GM19372 (cell line): ENCODE data around the gene ETS1.

Experiments
- ATAC-seq: cut with Tn5 transposase; IDR thresholded peaks from one replicate; pipeline ENCODE4 v1.9.1; 2021; ENCODE audit warnings: mild to moderate bottlenecking, low read depth, moderate library complexity; ENCODE audit not compliant: unreplicated experiment

Gene ETS1

DNA sequence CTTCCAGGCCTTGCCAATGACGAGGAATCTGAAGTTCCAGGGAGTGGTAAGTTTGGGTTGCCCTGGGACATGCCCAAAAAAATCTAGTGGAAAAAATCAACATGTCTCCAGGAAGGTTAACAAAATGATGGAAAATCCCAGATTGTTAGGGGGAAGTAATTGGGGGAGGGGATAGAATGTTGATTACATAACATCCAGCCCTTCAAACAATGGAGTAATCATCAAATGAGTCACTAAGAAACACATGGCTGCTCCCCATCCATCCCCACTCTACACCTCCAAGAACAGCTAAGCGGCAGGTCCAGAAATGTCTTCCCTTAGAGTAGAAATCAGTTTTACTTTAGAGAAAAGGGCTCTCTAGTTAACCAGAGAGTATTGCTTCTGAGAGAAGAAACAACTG lies 94.9 kb downstream of the ETS1 start:
- no peak for ATAC-seq

DNA sequence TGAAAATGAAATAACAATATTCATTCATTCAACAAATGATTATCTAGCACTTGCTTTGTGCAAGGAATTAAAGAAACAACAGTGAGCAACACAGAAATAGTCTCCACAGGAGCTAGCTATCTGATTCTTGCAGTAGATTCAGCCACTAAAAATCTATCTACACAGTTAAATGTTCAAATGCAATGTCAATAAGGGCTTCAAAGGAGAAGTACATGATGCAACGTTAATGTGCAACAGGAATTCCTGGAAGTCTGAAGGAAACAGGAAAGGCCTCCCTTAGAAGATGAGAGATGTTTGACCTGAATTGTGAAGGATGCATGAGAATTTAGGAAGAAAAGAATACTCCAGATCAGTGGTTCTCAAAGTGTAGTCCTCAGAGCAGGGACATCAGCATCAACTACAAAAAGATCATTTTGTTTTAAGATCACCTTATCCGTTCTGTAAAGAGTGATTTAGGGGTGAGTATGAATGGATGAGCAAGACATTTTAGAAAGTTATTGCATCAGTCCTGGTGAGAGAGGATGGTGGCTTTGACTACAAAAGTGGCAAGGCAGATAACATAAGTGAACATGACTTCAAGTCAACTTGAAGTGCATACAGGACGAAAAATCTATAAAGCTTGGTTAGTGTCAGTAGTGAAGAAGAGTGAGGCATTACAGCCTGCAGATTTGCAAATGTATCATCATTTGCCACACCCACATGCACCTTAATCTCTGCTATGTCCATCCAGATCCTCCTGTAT lies 96.0 kb downstream of the ETS1 start:
- no peak for ATAC-seq

DNA sequence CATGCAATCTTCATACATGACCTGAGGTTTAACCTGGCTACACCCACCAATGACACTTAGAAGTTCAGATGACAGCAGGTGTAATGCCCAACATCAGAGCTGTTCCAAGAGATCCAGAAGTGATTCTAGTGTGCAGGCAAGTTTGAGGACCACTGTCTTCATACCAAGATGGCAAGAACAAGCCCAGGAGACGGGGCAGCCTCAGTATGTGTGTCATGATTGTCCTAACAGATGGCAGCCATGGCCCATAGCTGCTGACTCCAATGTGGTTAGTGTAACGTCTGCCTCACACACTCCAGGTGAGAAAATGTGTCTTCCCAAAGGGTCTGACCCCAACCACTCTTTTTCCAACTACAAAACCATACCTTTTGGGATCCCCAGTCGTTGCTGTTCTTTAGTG lies 97.3 kb downstream of the ETS1 start:
- ATAC-seq: no peak

DNA sequence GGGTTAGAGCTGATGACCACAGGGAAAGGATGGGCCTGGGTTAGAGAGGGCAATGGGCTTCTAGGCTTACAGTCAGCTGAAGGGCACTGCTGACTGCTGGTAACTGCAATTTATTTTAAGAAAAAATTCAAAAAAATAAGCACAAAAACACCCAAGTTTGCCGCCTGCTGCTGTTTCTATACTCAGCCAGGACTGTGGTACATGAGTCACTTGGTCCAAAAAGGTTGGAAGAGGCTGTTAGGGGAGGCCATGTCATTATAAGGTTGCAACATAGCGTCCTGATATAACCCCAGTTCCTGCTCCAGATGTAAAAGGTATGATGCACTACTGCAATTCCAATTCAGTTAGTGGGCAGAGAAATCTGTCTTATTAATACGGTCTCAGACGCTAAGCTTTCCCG lies 98.9 kb downstream of the ETS1 start:
- ATAC-seq: no peak

DNA sequence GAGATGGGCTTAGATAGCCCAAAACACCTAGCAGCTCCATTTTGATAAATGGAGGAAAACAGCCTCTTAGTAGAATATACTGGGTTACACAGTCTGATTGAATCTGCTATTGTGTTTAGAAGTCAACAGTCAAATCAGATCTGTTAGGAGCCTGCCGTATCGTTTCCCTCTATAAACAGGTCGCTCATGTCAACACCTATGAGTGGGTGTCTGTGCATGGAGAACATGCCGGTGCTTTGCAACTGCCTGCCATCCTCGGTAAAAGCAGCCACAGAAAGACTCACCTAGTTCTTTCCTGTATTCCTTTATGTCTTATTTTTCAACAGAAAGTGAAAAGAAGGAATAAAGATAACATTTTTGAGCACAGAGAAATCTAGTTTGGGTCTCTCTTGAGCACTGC lies 99.4 kb downstream of the ETS1 start:
- no peak for ATAC-seq

DNA sequence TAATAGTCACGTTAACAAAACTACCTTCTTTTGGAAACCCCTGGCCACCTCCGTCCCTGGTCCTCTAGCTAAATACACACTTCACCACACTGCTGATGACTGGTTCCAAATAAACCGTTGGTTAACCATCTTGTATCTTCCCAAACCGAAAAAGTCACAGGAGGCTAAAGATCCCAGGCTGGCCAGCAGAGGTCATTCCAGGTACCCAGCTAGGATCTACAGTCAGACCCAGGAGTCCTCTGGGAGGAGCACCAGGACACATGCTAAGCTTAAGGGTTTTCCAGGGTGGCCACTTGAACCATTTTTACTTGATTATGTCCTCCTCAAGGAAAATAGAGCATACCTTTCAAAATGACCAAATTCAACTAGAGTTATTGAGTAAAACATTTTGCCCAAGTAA lies 103.2 kb downstream of the ETS1 start:
- no peak for ATAC-seq

DNA sequence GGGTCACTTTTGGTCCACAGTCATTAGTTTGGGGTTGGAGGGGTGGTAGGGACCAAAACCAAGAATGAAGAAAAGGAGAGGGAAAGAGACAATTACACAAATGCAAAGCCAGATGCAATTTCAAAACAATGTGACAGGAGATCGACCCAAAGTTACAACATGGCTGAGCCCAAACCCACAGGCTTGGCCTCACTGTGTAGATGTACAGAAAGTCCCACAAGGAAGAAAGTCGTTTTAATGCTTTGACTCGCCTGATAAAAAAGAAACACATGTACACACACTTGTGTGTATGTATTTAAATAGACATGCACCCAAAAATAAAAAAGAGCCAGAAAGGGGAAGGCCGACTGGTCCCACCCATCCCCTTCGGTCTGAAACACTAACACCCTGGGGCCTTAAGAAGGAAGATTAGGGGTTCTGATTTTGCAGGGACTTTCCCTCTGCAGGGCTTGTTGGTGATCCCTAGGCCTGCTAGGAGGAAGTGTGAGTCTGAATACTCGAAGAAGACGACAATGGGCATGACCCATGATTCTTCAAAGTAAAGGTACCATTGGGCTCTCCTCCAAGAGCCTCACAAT lies 104.1 kb downstream of the ETS1 start:
- peak; percentile 67 for ATAC-seq

DNA sequence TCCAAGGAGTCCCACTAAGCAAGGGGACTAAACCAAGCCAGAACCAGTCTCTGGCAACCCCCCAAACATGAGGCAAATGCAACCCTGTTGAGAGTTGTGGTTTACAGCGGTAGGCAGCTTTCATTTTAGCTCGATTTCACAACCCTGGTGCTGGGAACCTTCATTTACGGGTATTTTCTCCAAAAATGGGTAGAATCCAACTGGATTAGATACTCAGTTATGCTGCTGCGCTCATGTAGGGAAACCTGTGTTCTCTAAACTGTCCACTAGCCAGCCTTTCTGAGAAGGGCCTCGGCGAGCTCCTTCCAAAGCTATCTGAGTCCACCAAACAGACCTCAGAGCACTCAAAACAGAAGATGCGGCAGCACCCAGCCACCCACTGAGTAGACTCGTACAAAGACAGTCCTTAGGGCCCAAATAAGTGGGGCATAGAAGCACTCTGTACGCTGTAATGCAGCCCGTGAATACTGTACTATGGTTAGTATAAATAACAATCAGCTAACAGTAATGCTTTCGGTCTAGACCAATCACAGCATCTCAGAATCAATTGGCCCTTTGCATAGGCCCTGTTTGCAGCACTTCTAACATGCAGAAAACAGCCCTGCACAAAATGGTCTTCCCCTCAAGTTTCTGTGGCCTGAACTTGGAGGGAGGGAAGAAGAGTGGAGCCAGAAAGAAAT lies 104.7 kb downstream of the ETS1 start:
- peak; percentile 60 for ATAC-seq

DNA sequence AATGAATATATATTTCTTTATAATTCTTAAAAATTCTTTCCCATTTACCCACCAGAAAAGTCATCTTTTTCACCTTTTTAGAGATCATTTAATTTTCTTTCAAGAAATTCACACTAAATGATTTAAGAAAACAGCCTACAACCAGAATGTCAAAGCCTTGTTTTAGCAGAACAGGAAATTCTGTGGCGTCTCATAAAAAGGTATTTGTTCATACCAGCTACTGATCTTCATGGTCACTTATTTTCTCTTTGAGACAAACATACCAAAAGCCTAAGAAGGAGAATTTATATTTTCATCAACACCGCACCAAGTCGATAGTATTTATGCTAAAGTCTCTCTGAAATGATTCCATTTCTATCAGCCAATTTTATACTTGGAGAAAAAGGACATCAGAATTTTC lies 105.3 kb downstream of the ETS1 start:
- ATAC-seq: no peak

DNA sequence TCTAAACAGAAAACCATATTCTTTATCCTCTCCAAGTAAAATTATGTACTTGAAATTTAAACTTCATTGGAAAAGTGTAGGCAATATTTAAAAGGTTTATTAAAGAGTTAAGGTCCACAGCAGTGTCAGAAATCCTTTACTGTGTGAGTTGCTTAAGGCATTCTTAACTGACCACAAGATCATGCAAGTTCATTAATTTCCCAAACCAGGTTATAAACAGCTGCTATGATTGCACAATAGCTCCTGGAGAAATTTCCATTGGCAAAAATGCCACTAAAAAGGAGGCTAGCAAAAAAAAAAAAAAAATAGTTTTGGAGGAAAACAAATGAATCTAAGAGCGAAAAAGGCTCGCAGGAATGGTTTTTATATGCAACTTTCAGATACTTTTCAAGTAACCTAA lies 106.2 kb downstream of the ETS1 start:
- ATAC-seq: no peak

DNA sequence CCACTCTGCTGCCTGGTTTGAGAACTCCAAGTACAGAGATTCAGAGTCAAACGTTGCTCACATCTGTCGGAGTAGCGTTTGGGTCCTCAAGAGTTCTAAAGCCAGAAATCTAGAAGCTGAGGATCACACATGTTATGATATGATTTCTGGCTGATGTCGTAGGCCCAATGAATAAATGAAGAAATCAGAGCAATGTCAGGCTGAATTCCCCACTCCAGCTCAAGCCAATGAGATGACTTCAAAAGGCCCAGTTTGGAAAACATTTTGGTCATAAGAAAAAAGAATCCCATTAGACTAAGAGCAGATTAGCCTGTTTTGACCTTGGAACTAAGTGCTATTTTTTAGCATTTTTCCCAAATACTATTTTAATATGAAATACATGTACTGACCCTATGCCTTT lies 106.7 kb downstream of the ETS1 start:
- no peak for ATAC-seq

DNA sequence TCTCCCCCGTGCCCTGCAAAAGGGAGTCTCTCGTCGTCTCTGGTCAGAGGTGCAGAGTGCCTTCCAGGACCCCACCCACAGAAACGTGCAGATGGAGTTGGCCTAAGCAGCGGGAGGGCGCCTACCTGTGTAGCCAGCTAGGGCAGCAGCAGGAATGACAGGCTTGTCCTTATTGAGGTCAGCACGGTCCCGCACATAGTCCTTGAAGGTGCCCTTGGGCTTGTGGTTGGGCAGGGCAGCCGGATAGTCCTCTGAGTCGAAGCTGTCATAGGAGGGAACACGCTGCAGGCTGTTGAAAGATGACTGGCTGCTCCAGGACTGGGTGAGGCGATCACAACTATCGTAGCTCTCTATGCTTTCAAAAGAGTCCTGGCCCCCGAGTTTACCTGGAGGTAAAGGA lies 107.3 kb downstream of the ETS1 start:
- ATAC-seq: no peak

DNA sequence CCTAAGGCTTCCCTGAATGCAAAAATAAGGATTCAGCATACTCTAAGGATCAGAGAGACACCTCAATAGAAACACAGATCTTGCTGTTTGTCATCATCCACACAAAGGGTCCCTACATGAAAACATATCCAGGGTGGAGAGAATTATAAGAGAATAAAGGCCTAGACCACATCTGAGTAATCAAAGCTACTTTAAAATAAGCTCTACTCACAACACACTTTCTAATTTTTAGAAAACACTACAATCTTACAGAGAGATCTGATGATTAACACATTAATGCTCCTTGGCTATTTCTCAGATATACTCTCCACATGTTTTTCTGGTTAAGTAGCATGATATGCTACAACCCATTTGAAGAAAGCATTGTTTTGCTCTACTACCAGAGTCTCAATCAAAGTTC lies 108.2 kb downstream of the ETS1 start:
- ATAC-seq: no peak

DNA sequence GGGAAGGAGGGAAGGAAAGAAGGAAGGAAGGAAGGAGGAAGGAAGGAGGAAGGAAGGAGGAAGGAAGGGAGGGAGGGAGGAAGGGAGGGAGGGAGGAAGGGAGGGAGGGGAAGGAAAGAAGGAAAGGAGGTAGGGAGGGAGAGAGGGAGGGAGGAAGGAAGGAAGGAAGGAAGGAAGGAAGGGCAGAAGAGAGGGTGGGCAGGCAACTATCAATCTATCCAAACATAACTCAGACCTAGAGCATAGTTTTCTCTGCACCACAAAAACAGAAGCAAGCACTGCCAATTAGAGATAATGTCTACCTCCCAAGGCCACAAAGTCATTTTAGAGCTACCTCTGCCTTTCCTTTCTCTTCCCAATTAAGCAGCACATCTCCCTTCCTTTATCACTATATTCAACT lies 109.1 kb downstream of the ETS1 start:
- no peak for ATAC-seq

DNA sequence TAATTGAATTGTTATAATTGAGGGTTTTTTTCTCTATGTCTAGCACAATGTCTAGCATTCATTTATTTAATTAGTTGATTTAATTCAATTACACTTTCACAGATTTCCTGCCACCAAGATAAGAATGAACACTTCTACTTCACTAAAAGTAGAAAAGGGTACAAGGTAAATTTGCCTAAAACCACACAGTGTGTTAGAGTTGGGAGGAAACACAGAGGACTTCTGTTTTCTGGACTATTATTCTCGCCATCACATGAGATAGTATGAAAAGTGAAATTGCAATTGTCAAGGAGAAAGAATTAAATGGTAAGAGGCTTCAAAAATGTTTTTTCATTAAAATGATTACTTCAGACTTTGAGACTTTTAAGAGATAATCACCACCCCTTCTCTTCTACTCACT lies 109.5 kb downstream of the ETS1 start:
- ATAC-seq: no peak

DNA sequence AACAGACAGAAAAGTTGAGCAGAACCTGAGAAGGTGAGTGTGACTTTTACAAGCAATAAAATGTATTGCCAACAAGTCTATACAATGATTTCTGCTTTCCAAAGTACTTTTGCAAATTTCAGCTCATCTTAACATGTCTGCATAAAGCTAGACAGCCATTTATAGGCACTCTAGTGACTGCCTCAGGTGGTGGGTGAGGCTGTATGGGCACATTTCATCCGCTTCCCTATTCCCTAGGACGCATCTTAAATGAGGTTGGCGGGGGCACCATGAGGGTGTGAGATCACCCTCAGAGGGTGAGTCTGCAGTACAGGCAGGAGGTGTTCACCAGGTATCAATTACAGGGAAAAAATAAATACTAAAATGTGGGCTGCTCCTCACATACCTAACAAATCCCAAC lies 110.1 kb downstream of the ETS1 start:
- ATAC-seq: no peak

DNA sequence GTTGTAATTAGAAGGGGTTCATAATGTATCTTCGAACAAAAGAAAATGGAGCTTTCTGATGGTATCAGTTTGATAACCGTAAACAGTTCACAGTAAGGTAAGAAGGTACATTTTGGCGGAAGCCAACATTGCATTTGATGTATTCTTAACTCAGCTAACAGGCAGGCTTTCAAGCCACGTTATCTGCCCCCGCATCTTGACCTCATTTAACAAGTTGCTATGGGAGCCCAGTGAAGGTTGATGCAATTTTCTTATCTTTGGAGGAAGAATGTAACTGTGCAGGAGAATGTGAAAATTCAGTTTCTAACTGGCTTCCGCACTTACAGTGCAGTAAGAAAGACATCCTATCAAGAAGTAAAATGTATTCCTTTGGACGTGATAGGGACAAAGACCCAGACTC lies 110.6 kb downstream of the ETS1 start:
- no peak for ATAC-seq

DNA sequence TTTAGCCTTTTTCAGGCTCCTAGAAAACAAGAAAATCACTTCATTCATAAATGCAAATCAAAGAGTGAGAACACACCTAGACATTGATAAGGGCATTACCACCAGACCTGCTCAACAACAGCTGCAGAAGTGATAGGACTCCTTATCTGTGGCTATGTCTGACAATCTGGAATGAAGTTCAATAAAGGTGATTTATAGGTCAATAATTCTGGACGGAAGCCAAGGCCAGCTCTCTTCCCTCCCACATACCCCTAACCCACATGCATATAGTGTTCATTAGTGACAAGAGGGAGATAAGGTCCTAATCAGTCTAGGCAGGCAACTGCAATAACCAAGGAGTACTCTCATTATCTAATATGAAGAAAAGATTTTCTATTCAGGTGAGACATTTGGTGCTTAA lies 111.3 kb downstream of the ETS1 start:
- ATAC-seq: no peak

DNA sequence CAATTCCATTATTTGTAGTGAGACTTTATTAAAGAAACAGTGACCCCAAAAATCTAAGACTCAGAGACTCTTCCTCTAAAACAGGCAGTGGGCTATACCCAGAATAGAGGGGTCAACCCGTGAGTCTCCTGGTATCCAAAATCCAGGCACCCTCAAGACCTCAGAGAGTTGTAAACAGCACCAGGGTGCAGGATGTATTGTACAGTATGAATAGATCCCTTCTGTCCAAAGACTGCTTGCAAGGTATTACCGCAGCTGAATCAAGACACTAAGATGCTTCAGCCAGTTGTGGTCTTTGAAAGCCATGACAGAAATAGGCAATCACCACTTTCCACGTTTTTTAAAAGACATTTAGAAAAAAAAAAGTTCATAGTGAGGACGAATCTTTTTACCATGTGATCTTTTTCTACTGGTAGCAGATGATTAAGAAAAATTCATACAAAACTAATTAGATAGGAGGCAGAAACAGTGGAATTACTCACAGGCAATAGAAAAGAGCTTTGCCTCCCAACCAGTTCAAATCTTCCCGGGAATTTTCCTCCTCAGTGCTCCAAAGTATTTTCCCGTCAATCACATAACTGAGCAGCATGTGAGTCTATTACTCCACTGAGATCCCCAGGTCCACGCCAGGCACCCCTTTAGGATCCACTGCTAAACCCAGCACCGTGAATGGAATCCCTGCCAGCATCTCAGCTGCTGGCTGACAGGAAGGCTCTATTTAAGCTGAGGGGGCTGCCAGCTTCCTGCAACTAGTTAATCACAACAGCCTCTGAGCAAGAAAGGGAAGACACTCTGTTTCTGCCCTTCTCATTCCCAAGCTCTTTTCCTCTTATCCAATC lies 113.1 kb downstream of the ETS1 start:
- no peak for ATAC-seq

DNA sequence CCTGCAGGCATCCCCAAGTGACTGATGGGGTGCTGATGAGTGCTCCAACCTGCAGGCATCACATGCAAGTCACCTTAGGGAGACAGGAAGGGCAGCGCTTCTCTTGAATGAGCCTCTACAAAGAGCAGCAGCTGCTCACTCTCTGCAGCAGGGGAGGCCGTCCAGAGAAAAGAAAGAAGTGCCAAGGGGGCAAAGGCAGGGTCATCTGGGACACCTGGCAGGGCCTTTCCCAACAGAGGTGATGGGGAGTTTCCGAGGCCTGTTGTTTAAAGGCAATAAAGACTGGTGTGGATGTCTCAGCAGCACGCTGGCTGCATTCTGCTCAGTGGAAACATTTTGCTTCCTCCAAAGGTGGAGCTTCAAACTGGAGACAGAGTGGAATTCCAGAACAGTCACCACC lies 113.7 kb downstream of the ETS1 start:
- ATAC-seq: no peak
